VCaP (cell line): ENCODE data around the gene MFNG.

Experiments used
- H3K27ac ChIP-seq: fragments of 450-650 bp; 2 replicates; pipeline ENCODE4 v1.5.1; 2017
- CTCF ChIP-seq: fragments of 450-650 bp; conservative IDR thresholded peaks from 2 replicates; pipeline ENCODE4 v1.5.1; 2017; ENCODE audit warnings: mild to moderate bottlenecking, moderate library complexity

Gene MFNG

DNA sequence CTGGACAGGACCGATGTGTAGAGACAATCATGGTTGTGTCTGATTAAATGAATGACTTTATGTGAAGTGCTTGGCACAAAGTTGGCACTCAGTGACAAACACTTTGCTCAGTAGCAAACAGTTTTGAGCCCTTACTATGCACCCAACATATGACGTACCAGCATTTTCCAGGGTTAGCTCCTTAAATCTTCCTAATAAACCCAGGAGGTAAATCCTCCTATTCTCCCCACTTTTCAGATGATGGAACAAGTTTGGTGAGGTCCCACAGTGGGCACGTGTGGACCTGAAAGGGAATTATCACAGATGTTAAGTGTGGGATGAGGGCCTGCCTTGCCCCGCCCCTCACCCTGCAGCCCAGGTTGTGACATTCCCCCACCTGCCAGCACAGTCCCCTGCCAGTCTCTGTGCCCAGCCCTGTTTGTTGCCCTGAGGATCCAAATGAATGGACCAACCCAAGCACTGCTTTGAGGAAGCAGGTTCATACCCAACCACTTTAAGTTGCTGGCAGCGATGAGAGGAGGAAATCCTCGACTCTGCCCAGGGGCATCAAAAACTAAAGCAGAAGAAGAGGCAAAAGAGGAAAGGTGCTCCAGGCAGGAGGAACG is 39.7 kb upstream of the MFNG start:
- H3K27ac ChIP-seq: no peak overlapping the region
- no peak for TF ChIP-seq CTCF

DNA sequence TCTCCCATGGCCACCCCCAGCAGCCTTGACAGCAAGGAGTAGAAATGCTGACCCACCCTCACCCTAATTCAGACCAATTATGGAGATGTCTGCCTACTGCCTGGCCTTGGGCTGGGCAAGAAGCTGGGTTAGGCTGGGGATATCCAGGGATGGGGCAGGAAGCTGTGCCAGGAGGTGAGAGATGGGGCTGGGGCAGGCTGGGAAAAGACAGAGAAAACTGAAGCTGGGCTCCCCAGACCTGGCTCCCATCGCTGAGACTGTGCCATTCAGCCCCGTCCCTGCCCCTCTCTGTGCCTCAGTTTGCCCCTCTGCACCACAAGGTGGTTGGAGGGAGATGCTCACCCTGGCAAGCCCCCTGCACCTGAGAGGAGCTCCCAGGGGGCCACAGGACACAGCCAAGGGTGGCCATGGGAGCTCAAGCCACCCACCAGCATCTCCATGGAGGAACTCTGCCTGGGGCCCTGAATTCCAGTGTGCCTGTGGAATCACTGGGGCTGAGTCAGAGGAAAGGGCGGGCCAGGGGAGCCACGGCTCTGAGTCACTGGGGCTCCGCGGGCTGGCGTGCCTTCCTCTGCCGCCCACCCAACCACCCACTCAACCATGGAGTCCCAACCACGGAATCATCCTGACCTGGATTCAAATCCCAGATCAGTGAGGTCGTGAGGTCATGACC is 39.0 kb upstream of the MFNG start:
- TF ChIP-seq CTCF: no peak
- no peak overlapping the region for H3K27ac ChIP-seq

DNA sequence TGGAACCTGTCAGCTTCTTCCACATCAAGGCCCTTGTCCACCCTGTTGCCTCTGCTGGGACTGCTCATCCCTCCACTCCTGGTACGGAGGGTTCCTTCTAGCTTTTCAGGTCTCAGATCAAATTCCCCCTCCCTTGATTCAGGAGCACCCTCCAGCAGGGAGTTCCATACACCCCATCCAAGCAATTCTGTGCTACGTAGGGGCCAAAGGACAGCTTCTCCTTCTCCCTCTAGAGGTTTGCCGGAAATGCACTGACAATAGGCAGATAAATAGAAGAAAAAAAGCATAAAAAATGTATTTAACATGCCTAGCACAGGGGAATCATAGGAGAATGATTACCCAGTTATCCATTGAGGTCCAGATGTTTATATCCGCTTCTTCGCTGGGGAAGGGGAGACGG is 36.3 kb upstream of the MFNG start:
- TF ChIP-seq CTCF: no peak
- H3K27ac ChIP-seq: no peak overlapping the region

GRCh38 chr22:37521236-37521739 is 35.1 kb upstream of the MFNG start:
- H3K27ac ChIP-seq: no peak overlapping the region
- TF ChIP-seq CTCF: no peak

DNA sequence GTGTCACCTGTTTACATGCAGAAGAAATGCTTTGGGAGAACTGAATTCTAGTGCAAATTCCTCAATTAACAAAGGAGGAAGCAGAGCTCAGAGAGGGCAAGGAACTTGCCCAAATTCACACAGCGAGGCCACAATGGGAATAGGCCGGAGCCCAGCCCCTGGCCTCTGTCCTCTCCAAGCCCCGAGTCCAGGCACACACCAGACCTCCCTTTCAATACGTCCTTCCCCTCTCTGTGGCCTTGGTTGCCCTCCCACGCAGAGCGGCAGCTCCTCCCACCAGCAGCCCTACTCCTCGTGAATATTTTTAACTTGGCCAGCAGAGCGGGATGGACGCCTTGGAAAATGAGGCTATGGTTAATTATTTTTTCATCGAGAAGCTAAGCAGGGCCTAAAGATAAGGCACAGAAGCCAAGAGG is 34.6 kb upstream of the MFNG start:
- no peak for TF ChIP-seq CTCF
- H3K27ac ChIP-seq: no peak overlapping the region

DNA sequence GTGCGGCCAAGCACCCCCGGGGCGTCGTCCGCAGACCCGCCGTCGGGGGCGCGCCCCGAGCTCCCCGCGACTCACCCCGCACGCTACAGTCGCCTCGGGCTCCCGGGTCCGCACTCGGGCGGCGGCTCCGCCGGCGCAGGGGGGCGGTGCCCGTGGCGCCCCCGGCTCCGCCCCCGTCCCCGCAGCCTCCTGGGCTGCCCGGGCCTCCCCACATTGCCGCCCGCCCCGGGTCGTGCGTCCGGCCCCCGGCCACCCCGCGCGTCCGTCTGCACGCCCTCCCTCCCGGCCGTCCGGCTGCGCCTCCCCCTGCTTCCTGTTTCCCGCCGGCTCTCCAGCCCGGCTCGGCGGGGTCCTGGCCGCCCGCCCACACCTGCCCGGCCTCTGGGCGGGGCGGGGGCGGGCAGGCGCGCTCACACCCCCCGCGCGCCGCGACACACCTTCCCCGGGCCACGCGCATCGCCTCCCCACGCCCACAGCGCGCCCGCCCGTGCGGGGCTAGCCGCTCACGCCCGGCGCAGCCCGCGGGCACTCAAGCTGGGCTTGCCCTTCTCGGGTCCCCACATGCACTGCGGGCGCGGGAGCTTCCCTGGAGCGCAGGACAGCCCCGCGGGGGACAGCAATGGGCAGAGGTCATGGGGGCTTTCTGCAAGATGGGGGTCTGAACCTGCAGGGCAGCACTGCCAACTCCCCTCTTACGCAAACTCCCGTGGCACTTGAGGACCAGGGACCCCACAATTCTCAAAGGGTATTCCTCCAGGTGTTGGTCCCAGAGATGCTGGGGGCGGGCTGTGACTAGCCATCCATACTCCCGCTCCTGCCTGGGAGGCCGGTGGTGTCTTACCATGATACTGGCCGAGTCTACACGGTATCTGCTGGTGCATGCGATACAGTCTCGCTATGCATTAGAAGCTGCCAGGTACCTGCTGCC is 33.3 kb upstream of the MFNG start, which contains the start of gene CARD10:
Gene CARD10, minus strand, starts transcription at position 148 of the 928 bp plus-strand sequence. CDS start 215 bp downstream, outside the sequence.
- H3K27ac ChIP-seq: peak within 1 kb of the TSS; percentile 68; the same call in 1 of the 2 replicates
- no peak for TF ChIP-seq CTCF
